HFFc6 (cell line): ENCODE measurements around the gene ANTXRL. TPM values are rescaled to one million over a fixed set of nuclear protein-coding genes. Genes with fewer than 3 reads are reported as not detected.
A peak's percentile ranks its signal among the peaks of the same experiment; 100 is the strongest.

Experiments
- DNase-seq: peaks from one replicate; pipeline ENCODE4 v3.0.0-alpha.2; 2018
- H3K27ac Mint-ChIP-seq: 2 replicates; pipeline ENCODE4 v1.8.0; 2020; ENCODE audit warnings: mild to moderate bottlenecking, mixed read lengths
- H3K27me3 Mint-ChIP-seq: 2 replicates; pipeline ENCODE4 v1.8.0; 2021; ENCODE audit warnings: mild to moderate bottlenecking, moderate library complexity, mixed read lengths; ENCODE audit not compliant: insufficient read depth
- H3K36me3 Mint-ChIP-seq: 2 replicates; pipeline ENCODE4 v1.8.0; 2021; ENCODE audit warnings: low read depth, mixed read lengths
- H3K4me1 Mint-ChIP-seq: 2 replicates; pipeline ENCODE4 v1.8.0; 2020; ENCODE audit warnings: low read depth, mixed read lengths
- H3K4me3 Mint-ChIP-seq: 2 replicates; pipeline ENCODE4 v1.8.0; 2020; ENCODE audit warnings: mild to moderate bottlenecking, moderate library complexity, mixed read lengths
- H3K9me3 Mint-ChIP-seq: 2 replicates; pipeline ENCODE4 v1.8.0; 2020; ENCODE audit warnings: mild to moderate bottlenecking, mixed read lengths
- total RNA-seq, 6 experiments: library from RNA; stranded (reverse); fragmentation: NEBNext Ultra II Directional; extraction: Animal tissue kit (Norgen Biotek cat#: 25700); gene quantifications; 2 replicates in 1 of 6; 3 replicates in 5 of 6; pipeline ENCODE4 v1.2.3, GENCODE V29; 2021
- TF ChIP-seq, protein P1 (sequence below): fragments of 200-600 bp; sonication (generic); IDR thresholded peaks from 2 replicates; pipeline ENCODE4 v1.5.0; 2021; ENCODE audit warnings: antibody characterized with exemption, mild to moderate bottlenecking

The ANTXRL gene
- total RNA-seq, 6 experiments from 2014 or later = not detected

DNA sequence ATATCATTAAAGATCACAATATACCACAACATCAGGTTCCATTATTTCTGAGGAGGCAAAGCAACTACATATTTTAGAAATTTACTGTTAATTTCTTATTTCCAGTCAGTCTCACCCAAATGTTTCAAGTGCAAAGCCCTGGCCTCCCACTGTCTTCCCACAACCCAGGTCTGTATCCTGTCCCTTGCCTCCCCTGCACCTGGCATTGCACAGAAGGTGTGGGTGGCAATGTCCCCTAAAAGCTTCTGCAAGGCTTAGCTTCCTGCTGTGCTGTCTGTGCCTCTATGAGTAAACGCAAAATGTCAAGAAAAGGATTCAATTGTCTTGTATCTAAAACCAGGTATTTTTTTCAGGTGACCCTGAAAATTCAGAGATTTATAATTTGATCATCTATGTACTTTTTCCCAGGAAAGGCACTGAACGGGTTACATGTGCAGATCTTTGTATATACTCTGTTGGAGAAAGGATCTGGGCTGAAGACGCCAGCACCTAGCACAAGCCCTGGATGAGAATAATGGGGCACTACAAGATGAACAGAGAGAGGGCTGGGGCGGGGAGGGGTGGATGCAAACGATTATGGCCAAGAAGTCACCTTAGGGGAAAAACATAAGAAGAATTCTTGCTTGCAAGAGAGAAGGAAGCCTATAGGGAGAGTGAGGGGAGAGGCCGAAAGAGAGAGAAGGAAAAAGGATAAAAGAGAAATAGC is 3.1 kb upstream of the ANTXRL start:
- Mint-ChIP-seq H3K36me3 (no peaks in the 10 kb centered on the region), H3K9me3 (no peaks in the 10 kb centered on the region), H3K27ac (peak overlapping the region; percentile 14; the same call in 1 of the 2 replicates), H3K27me3 (peaks cover 14% of the 10 kb centered on the region), H3K4me3 (peak overlapping the region; percentile 84), H3K4me1 (peaks cover 24% of the 10 kb centered on the region)
- no peak for DNase-seq
- TF ChIP-seq, protein P1, sequence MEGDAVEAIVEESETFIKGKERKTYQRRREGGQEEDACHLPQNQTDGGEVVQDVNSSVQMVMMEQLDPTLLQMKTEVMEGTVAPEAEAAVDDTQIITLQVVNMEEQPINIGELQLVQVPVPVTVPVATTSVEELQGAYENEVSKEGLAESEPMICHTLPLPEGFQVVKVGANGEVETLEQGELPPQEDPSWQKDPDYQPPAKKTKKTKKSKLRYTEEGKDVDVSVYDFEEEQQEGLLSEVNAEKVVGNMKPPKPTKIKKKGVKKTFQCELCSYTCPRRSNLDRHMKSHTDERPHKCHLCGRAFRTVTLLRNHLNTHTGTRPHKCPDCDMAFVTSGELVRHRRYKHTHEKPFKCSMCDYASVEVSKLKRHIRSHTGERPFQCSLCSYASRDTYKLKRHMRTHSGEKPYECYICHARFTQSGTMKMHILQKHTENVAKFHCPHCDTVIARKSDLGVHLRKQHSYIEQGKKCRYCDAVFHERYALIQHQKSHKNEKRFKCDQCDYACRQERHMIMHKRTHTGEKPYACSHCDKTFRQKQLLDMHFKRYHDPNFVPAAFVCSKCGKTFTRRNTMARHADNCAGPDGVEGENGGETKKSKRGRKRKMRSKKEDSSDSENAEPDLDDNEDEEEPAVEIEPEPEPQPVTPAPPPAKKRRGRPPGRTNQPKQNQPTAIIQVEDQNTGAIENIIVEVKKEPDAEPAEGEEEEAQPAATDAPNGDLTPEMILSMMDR = no peak

DNA sequence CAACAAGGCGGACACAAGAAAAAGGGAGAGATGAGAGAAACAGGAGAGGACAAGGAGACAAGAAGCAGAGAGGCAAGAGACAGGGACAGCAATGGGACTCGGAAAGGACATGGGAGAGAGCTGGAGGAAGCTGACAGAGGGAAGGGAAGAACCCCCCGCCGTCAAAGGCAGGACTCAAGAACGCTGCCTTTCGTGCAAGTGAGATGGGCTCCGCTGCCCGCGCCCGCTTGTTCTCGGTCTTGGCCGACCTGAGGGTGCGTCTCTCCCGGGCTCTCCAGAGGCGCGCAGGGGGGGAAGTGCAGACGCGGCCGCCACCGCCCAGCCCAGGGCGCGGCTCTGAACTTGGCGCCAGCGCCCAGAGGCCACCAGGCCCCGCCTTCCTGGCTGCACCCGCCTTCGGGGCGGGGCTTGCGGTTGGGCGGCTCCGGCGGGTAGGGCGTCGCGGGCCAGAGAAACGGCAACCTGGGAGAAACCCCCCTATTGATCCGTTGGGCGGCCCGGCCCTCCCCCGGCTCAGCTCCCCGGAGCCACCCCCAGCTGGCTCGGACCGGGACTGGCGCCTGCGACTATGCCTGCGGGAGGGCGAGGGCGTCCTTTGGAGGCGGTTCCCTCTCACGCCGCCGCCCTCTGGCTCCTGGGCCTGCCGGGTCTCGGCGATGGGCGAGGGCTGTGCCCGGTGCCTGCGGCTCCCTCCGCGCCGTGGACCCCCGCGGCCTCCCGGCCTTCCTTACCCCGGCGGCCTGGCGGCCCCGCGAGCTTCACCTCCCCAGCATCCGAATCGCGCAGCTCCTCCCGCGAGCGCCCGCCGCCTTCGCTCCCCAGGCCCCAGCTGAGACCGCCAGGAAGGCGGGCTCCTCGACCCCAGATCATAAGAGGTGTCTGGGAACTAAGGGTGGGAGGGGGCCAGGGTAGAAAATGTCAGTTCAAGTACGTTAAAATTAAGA is 2.2 kb upstream of the ANTXRL start:
- H3K9me3 Mint-ChIP-seq = no peaks in the 10 kb centered on the region
- peak overlapping the region; percentile 26 for H3K27ac Mint-ChIP-seq
- H3K4me1 Mint-ChIP-seq = peaks cover 24% of the 10 kb centered on the region
- no peaks in the 10 kb centered on the region for H3K36me3 Mint-ChIP-seq
- H3K27me3 Mint-ChIP-seq = peaks cover 16% of the 10 kb centered on the region
- DNase-seq = peak; percentile 56
- H3K4me3 Mint-ChIP-seq = peak overlapping the region; percentile 84
- TF ChIP-seq, protein P1 = no peak

GRCh38 chr10:46285300-46285699 is 1.5 kb upstream of the ANTXRL start:
- no peaks in the 10 kb centered on the region for H3K9me3 Mint-ChIP-seq
- DNase-seq = no peak
- peaks cover 13% of the 10 kb centered on the region for H3K27me3 Mint-ChIP-seq
- peak overlapping the region; percentile 82 for H3K4me3 Mint-ChIP-seq
- no peaks in the 10 kb centered on the region for H3K36me3 Mint-ChIP-seq
- H3K27ac Mint-ChIP-seq = peak overlapping the region; percentile 26
- TF ChIP-seq, protein P1 = no peak
- peaks cover 24% of the 10 kb centered on the region for H3K4me1 Mint-ChIP-seq

DNA sequence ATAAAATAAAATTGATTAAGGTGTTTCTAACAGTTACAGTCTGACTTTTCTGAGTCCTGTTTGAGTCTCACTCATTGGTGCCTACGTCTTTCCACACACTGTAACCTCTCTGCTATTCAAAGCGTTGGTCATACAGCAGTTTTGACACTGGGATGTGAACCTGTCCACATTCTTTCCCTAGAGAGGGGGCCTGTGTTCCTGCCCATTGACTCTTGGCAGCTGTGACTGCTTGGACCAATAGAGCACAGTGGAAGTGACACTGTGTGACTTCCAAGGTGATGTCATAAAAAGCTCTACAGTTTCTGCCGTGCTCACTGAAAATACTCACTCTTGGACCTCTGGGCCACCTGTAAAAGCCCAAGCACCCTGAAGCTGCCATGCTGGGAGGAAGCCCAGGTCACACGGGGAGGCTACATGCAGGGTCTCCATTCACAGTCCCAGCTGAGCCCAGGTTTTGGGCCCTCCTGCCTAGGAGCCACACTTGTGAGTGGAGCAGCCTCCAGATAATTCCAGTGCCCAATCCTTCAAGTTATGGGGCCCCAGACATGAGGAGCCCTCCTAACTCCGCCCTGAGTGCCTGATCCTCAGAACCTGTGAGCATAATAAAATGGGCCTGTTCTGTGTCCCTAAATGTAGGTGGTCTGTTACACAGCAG is 704 bp upstream of the ANTXRL start:
- Mint-ChIP-seq H3K27me3 (peaks cover 13% of the 10 kb centered on the region), H3K9me3 (no peaks in the 10 kb centered on the region), H3K4me1 (peaks cover 24% of the 10 kb centered on the region), H3K4me3 (no peak overlapping the region; the same call in 1 of the 2 replicates), H3K36me3 (no peaks in the 10 kb centered on the region), H3K27ac (no peak overlapping the region)
- TF ChIP-seq, protein P1 = no peak
- DNase-seq = no peak

- peaks cover 20% of the 10 kb centered on the region for H3K4me1 Mint-ChIP-seq
- H3K9me3 Mint-ChIP-seq = no peaks in the 10 kb centered on the region
- no peak overlapping the region for H3K4me3 Mint-ChIP-seq
- H3K27ac Mint-ChIP-seq = no peak overlapping the region
- peaks cover 20% of the 10 kb centered on the region for H3K27me3 Mint-ChIP-seq
- TF ChIP-seq, protein P1 = no peak
- H3K36me3 Mint-ChIP-seq = no peaks in the 10 kb centered on the region
- DNase-seq = no peak
Measured at GRCh38 chr10:46287846-46288477, 1.2 kb downstream of the ANTXRL start.
